ENCODE measurements around the gene KCNC3. TPM values are rescaled to one million over a fixed set of nuclear protein-coding genes. Genes with fewer than 3 reads are reported as not detected.

Gene KCNC3
- total and polyA plus RNA-seq, 7 experiments from 2014 or later, result 1.9 to 11.1 (median 2.4) TPM; not detected in 2

- H3K9me3 Mint-ChIP-seq, result peaks cover 0 to 26% (median 11%) of the 10 kb centered on the region in 11 donors
- H3K36me3 ChIP-seq (ENCODE audit: control insufficient read depth in 2 of 3, insufficient read depth in 3 of 3, low read length in 3 of 3), result no peaks in the 10 kb centered on the region
- H3K36me3 Mint-ChIP-seq, result peaks cover 0 to 13% (median 6%) of the 10 kb centered on the region in 5 donors
- no peak overlapping the region for H3K27ac ChIP-seq (ENCODE audit: low read depth, low read length)
- H3K27me3 ChIP-seq (ENCODE audit: control insufficient read depth in 2 of 2, insufficient read depth in 2 of 2, low read length in 2 of 2), result peaks cover 10 to 21% of the 10 kb centered on the region in 2 donors
- ChIA-PET POLR2A (no interaction called here), CTCF (interaction anchor here (0.8 kb wide), 1 partner anchor 393 kb away, joined by 4 read pairs; no protein-coding TSS in a partner anchor)
- peaks cover 20 to 55% (median 43%) of the 10 kb centered on the region in 5 donors for H3K27me3 Mint-ChIP-seq
- intact Hi-C loops (cut with micrococcal nuclease), result loop anchor here in 1 of 2 donors (5.0 kb wide), 1 partner anchor 400 kb away; the partner anchor contains the start of genes ATF5 and NUP62
- H3K4me1 Mint-ChIP-seq, result peaks cover 40 to 58% (median 52%) of the 10 kb centered on the region in 7 donors
- peak overlapping the region; percentile 14 to 88 (median 70) for H3K4me3 Mint-ChIP-seq
- ATAC-seq (no peak), DNase-seq (no peak)
- H3K9me3 ChIP-seq (ENCODE audit: control insufficient read depth in 2 of 3, low read length in 3 of 3), result peaks cover 0 to 14% (median 0%) of the 10 kb centered on the region in 3 experiments
- H3K27ac Mint-ChIP-seq, result peak overlapping the region in 4 of 9 donors; percentile 19 to 60 (median 38)
- H3K4me3 ChIP-seq (ENCODE audit: low read length), result no peak overlapping the region
- peaks cover 28 to 43% of the 10 kb centered on the region in 2 donors for H3K4me1 ChIP-seq (ENCODE audit: control insufficient read depth in 2 of 2, insufficient read depth in 2 of 2, low read length in 2 of 2)
Measured at GRCh38 chr19:50327013-50327412, 2.2 kb downstream of the KCNC3 start.

DNA sequence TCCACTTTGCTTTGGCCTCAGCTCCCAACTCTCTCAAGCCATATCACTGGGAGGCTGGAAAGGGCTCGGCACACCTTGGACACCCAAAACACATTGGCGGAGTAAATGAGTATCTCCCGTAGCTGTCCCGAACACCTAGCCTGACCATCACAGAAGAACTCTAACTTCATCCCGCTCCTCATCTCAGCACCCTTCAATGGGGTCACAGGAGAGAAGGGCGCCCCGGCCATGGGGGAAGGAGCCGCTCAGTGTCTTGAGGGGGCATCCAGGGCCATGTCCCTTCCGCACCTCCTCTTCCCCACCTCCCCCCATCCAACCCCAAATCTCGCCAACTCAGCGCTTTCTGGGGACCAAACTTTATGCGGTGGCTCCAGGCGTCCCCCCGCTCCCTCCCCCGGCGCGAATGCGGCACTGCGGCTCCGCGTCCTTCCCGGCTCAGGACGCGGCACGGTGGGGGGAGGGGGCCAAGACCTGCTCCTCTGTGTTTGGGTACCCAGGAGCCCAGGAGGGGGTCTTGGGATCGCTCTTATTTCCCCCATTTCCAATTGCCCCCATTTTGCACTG, 3.0 kb downstream of the KCNC3 start:
- H3K27ac Mint-ChIP-seq, result peak overlapping the region in 1 of 9 donors; percentile 38
- intact Hi-C loops (cut with micrococcal nuclease), result loop anchor here in 1 of 2 donors (5.0 kb wide), 1 partner anchor 399 kb away; the partner anchor contains the start of genes ATF5 and NUP62
- H3K4me3 Mint-ChIP-seq, result peak overlapping the region in 2 of 10 donors; percentile 37 to 88
- no peak overlapping the region for H3K4me3 ChIP-seq (ENCODE audit: low read length)
- no peaks in the 10 kb centered on the region for H3K36me3 ChIP-seq (ENCODE audit: control insufficient read depth in 2 of 3, insufficient read depth in 3 of 3, low read length in 3 of 3)
- peaks cover 20 to 46% (median 38%) of the 10 kb centered on the region in 5 donors for H3K27me3 Mint-ChIP-seq
- peaks cover 0 to 14% (median 0%) of the 10 kb centered on the region in 3 experiments for H3K9me3 ChIP-seq (ENCODE audit: control insufficient read depth in 2 of 3, low read length in 3 of 3)
- H3K36me3 Mint-ChIP-seq, result peaks cover 0 to 13% (median 6%) of the 10 kb centered on the region in 5 donors
- H3K4me1 Mint-ChIP-seq, result peaks cover 33 to 49% (median 44%) of the 10 kb centered on the region in 7 donors
- no peak for ATAC-seq
- peaks cover 20 to 35% of the 10 kb centered on the region in 2 donors for H3K4me1 ChIP-seq (ENCODE audit: control insufficient read depth in 2 of 2, insufficient read depth in 2 of 2, low read length in 2 of 2)
- ChIA-PET POLR2A (interaction anchor here (0.5 to 0.6 kb wide), 2 partner anchors 32 to 177 kb away, joined by 3 read pairs; no protein-coding TSS in a partner anchor), CTCF (interaction anchor here (0.7 to 0.8 kb wide), 2 partner anchors 394 to 899 kb away, joined by 3 to 4 read pairs; no protein-coding TSS in a partner anchor)
- peaks cover 4 to 18% of the 10 kb centered on the region in 2 donors for H3K27me3 ChIP-seq (ENCODE audit: control insufficient read depth in 2 of 2, insufficient read depth in 2 of 2, low read length in 2 of 2)
- no peak for DNase-seq
- no peak overlapping the region for H3K27ac ChIP-seq (ENCODE audit: low read depth, low read length)
- peaks cover 0 to 25% (median 11%) of the 10 kb centered on the region in 11 donors for H3K9me3 Mint-ChIP-seq

DNA sequence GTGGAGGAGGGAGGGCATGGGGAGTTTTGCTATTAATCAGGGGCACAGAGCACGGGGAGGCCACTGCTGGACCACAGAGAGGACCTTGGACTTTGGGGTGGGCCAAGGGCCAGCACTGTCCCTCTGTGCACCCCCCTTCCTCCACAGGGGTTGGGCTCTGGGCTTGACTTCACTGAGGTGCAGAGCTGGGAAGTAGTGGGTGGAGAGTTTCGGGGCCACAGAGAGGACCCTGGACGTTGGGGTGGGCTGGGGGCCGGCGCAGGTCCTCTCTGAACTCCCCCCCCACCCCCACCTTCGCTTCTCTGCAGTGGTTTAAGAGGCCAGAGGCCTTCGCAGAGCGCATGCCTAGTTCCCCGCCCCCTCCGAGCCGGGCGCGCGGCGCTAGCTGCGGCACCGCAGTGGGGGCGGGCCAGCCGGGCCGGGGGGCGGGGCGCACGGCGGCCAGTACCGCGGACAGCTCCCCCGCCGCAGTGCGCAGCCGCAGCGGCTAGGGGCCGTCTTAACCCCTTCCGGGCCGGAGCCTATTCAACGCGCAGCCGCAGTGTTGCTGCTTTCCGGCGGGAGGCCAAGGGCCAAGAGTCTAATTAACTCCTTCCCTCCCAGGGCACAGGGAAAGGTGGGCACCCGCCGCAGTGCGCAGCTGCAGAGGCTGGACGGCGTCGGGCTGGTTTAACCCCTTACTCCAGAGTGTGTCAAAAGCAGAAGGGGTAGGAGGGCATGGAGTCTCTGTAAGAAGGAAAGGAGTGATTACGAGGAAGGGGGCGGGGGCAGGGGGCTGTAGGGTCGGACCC, 3.7 kb downstream of the KCNC3 start:
- H3K4me1 ChIP-seq (ENCODE audit: control insufficient read depth in 2 of 2, insufficient read depth in 2 of 2, low read length in 2 of 2), result peaks cover 17 to 29% of the 10 kb centered on the region in 2 donors
- Mint-ChIP-seq H3K36me3 (peaks cover 0 to 15% (median 6%) of the 10 kb centered on the region in 5 donors), H3K4me1 (peaks cover 31 to 44% (median 39%) of the 10 kb centered on the region in 7 donors), H3K27ac (peak overlapping the region in 3 of 9 donors; percentile 29 to 64 (median 52)), H3K9me3 (peaks cover 0 to 25% (median 11%) of the 10 kb centered on the region in 11 donors), H3K27me3 (peaks cover 20 to 47% (median 40%) of the 10 kb centered on the region in 5 donors), H3K4me3 (peak overlapping the region in 6 of 10 donors; percentile 4 to 83 (median 42))
- no peak overlapping the region for H3K4me3 ChIP-seq (ENCODE audit: low read length)
- no peaks in the 10 kb centered on the region for H3K36me3 ChIP-seq (ENCODE audit: control insufficient read depth in 2 of 3, insufficient read depth in 3 of 3, low read length in 3 of 3)
- peaks cover 0 to 14% (median 0%) of the 10 kb centered on the region in 3 experiments for H3K9me3 ChIP-seq (ENCODE audit: control insufficient read depth in 2 of 3, low read length in 3 of 3)
- intact Hi-C loops (cut with micrococcal nuclease), result loop anchor here in 1 of 2 donors (5.0 kb wide), 1 partner anchor 398 kb away; the partner anchor contains the start of genes ATF5 and NUP62
- ChIA-PET CTCF (no interaction called here), POLR2A (interaction anchor here (0.5 to 0.7 kb wide), 3 partner anchors 33 to 558 kb away, joined by 3 read pairs; no protein-coding TSS in a partner anchor)
- H3K27me3 ChIP-seq (ENCODE audit: control insufficient read depth in 2 of 2, insufficient read depth in 2 of 2, low read length in 2 of 2), result peaks cover 2 to 18% of the 10 kb centered on the region in 2 donors
- DNase-seq, result peak; percentile 53 to 94 (median 71)
- H3K27ac ChIP-seq (ENCODE audit: low read depth, low read length), result no peak overlapping the region
- ATAC-seq, result peak; percentile 52

DNA sequence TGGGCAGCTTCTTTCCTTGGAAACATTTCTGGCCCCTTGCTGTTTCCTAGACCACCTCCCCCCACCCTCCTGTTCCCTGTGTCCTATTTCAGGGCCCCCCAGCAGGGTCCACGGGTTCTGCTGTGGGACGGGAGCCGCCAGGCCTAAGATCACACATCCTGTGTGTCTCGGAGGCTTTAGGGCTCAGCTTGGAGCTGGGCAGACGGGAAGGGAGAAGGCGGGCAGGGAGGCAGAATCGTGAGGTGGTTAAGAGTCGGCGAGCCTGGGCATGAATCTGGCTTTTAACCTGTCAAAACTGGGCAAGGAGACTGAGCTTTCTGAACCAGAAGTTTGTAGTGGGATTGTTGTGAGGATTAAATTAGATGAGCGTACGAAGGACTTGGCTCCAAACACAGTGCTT, 4.8 kb downstream of the KCNC3 start:
- ChIA-PET POLR2A (no interaction called here), CTCF (no interaction called here)
- DNase-seq (no peak), ATAC-seq (no peak)
- Histone ChIP-seq H3K9me3 (ENCODE audit: control insufficient read depth in 2 of 3, low read length in 3 of 3) (peaks cover 0 to 3% (median 0%) of the 10 kb centered on the region in 3 experiments), H3K27ac (ENCODE audit: low read depth, low read length) (no peak overlapping the region), H3K4me1 (ENCODE audit: control insufficient read depth in 2 of 2, insufficient read depth in 2 of 2, low read length in 2 of 2) (peaks cover 7 to 17% of the 10 kb centered on the region in 2 donors), H3K36me3 (ENCODE audit: control insufficient read depth in 2 of 3, insufficient read depth in 3 of 3, low read length in 3 of 3) (no peaks in the 10 kb centered on the region), H3K27me3 (ENCODE audit: control insufficient read depth in 2 of 2, insufficient read depth in 2 of 2, low read length in 2 of 2) (peaks cover 0 to 13% of the 10 kb centered on the region in 2 donors), H3K4me3 (ENCODE audit: low read length) (no peak overlapping the region)
- Mint-ChIP-seq H3K36me3 (peaks cover 0 to 9% (median 6%) of the 10 kb centered on the region in 5 donors), H3K27me3 (peaks cover 20 to 43% (median 28%) of the 10 kb centered on the region in 5 donors), H3K4me1 (peaks cover 20 to 32% (median 27%) of the 10 kb centered on the region in 7 donors), H3K4me3 (peak overlapping the region in 3 of 10 donors; percentile 4 to 50 (median 7)), H3K27ac (peak overlapping the region in 3 of 9 donors; percentile 36 to 64 (median 61)), H3K9me3 (peaks cover 0 to 17% (median 6%) of the 10 kb centered on the region in 11 donors)
- intact Hi-C loops (cut with micrococcal nuclease), result no loop called here

GRCh38 chr19:50323782-50324133, 5.4 kb downstream of the KCNC3 start:
- intact Hi-C loops (cut with micrococcal nuclease), result no loop called here
- peak overlapping the region in 1 of 9 donors; percentile 5 for H3K27ac Mint-ChIP-seq
- H3K36me3 Mint-ChIP-seq, result peaks cover 0 to 9% (median 6%) of the 10 kb centered on the region in 5 donors
- ATAC-seq, result no peak
- peaks cover 18 to 46% (median 27%) of the 10 kb centered on the region in 5 donors for H3K27me3 Mint-ChIP-seq
- ChIA-PET CTCF (no interaction called here), POLR2A (no interaction called here)
- peaks cover 18 to 30% (median 24%) of the 10 kb centered on the region in 7 donors for H3K4me1 Mint-ChIP-seq
- no peaks in the 10 kb centered on the region for H3K9me3 ChIP-seq (ENCODE audit: control insufficient read depth in 2 of 3, low read length in 3 of 3)
- H3K4me3 Mint-ChIP-seq, result no peak overlapping the region
- no peak overlapping the region for H3K27ac ChIP-seq (ENCODE audit: low read depth, low read length)
- H3K4me3 ChIP-seq (ENCODE audit: low read length), result no peak overlapping the region
- H3K36me3 ChIP-seq (ENCODE audit: control insufficient read depth in 2 of 3, insufficient read depth in 3 of 3, low read length in 3 of 3), result no peaks in the 10 kb centered on the region
- H3K4me1 ChIP-seq (ENCODE audit: control insufficient read depth in 2 of 2, insufficient read depth in 2 of 2, low read length in 2 of 2), result peaks cover 6 to 15% of the 10 kb centered on the region in 2 donors
- H3K9me3 Mint-ChIP-seq, result peaks cover 0 to 16% (median 4%) of the 10 kb centered on the region in 11 donors
- peaks cover 0 to 12% of the 10 kb centered on the region in 2 donors for H3K27me3 ChIP-seq (ENCODE audit: control insufficient read depth in 2 of 2, insufficient read depth in 2 of 2, low read length in 2 of 2)
- no peak for DNase-seq
